ENCODE data around the gene GFM2. TPM values are rescaled to one million over a fixed set of nuclear protein-coding genes. Genes with fewer than 3 reads are reported as not detected.

GFM2 gene, protein sequence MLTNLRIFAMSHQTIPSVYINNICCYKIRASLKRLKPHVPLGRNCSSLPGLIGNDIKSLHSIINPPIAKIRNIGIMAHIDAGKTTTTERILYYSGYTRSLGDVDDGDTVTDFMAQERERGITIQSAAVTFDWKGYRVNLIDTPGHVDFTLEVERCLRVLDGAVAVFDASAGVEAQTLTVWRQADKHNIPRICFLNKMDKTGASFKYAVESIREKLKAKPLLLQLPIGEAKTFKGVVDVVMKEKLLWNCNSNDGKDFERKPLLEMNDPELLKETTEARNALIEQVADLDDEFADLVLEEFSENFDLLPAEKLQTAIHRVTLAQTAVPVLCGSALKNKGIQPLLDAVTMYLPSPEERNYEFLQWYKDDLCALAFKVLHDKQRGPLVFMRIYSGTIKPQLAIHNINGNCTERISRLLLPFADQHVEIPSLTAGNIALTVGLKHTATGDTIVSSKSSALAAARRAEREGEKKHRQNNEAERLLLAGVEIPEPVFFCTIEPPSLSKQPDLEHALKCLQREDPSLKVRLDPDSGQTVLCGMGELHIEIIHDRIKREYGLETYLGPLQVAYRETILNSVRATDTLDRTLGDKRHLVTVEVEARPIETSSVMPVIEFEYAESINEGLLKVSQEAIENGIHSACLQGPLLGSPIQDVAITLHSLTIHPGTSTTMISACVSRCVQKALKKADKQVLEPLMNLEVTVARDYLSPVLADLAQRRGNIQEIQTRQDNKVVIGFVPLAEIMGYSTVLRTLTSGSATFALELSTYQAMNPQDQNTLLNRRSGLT
- total RNA-seq (2022; extraction: Qiagen RNA extraction) = 21.3 to 22.8 TPM (median 22.3 TPM) in 5 replicates

GRCh38 chr5:74766849-74767578, at the start of gene GFM2, which contains the start of gene NSA2:
GFM2 (minus strand) TSS chr5:74767117; CDS start chr5:74763742, 3,375 bp downstream.
NSA2 (plus strand) TSS chr5:74767249; CDS start chr5:74767361, 112 bp downstream.

GRCh38 chr5:74684900-74685851, 81.7 kb downstream of the GFM2 start, which contains the start of gene HEXB:
HEXB (plus strand) TSS chr5:74685233; CDS start chr5:74685261, 28 bp downstream.

Other genes starting within 250 kb of the GFM2 start
- gene ENC1, start 126.4 kb downstream of the GFM2 start, total RNA-seq (2022; extraction: Qiagen RNA extraction) = 5.0 to 6.3 TPM (median 5.9 TPM) in 5 replicates
- gene HEXB, start 81.9 kb downstream of the GFM2 start, total RNA-seq (2022; extraction: Qiagen RNA extraction) = 107 to 120 TPM (median 112 TPM) in 5 replicates
- gene NSA2, start 132 bp upstream of the GFM2 start, total RNA-seq (2022; extraction: Qiagen RNA extraction) = 119 to 149 TPM (median 121 TPM) in 5 replicates
- gene FAM169A, start 99.3 kb upstream of the GFM2 start, total RNA-seq (2022; extraction: Qiagen RNA extraction) = 3.7 to 6.9 TPM (median 6.0 TPM) in 5 replicates